COLO829 (cell line): ENCODE measurements around the gene HDX.
"Not testable (repeated sequence)": the region's sequence is repeated elsewhere in the genome, so short reads cannot be mapped to it uniquely, and the experiment has no call there.

Experiments
- DNase-seq: peaks from one replicate; pipeline ENCODE4 v3.0.0; 2012; ENCODE audit warnings: low spot score

The HDX gene, protein sequence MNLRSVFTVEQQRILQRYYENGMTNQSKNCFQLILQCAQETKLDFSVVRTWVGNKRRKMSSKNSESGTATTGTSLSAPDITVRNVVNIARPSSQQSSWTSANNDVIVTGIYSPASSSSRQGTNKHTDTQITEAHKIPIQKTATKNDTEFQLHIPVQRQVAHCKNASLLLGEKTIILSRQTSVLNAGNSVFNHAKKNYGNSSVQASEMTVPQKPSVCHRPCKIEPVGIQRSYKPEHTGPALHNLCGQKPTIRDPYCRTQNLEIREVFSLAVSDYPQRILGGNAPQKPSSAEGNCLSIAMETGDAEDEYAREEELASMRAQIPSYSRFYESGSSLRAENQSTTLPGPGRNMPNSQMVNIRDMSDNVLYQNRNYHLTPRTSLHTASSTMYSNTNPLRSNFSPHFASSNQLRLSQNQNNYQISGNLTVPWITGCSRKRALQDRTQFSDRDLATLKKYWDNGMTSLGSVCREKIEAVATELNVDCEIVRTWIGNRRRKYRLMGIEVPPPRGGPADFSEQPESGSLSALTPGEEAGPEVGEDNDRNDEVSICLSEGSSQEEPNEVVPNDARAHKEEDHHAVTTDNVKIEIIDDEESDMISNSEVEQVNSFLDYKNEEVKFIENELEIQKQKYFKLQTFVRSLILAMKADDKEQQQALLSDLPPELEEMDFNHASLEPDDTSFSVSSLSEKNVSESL

GRCh38 chrX:84501798-84502628 is at the start of gene HDX:
TSS of gene HDX (minus strand) at chrX:84502453. CDS start at chrX:84475397, 27,056 bp downstream.
- DNase-seq: peak; percentile 57

DNA sequence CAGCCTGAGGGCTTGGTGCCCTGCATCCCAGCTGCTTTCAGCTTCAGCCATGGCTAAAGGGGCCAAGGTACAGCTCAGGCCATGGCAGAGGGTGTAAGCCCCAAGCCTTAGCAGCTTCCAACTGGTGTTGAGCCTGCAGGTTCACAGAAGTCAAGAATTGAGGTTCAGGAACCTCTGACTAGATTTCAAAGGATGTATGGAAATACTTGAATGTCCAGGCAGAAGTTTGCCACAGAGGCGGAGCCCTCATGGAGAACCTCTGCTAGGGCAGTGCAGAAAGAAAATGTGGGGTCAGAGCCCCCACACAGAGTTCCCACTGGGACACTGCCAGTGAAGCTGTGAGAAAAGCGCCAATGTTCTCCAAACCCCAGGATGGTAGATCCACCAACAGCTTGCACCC is 39.1 kb upstream of the HDX start:
- DNase-seq: not testable (repeated sequence)

- not testable (repeated sequence) for DNase-seq
These were observed 35.4 kb upstream of the HDX start for GRCh38 chrX:84537627-84538026.

- DNase-seq: no peak
These were observed 13.8 kb downstream of the HDX start for GRCh38 chrX:84488426-84488825.

DNA sequence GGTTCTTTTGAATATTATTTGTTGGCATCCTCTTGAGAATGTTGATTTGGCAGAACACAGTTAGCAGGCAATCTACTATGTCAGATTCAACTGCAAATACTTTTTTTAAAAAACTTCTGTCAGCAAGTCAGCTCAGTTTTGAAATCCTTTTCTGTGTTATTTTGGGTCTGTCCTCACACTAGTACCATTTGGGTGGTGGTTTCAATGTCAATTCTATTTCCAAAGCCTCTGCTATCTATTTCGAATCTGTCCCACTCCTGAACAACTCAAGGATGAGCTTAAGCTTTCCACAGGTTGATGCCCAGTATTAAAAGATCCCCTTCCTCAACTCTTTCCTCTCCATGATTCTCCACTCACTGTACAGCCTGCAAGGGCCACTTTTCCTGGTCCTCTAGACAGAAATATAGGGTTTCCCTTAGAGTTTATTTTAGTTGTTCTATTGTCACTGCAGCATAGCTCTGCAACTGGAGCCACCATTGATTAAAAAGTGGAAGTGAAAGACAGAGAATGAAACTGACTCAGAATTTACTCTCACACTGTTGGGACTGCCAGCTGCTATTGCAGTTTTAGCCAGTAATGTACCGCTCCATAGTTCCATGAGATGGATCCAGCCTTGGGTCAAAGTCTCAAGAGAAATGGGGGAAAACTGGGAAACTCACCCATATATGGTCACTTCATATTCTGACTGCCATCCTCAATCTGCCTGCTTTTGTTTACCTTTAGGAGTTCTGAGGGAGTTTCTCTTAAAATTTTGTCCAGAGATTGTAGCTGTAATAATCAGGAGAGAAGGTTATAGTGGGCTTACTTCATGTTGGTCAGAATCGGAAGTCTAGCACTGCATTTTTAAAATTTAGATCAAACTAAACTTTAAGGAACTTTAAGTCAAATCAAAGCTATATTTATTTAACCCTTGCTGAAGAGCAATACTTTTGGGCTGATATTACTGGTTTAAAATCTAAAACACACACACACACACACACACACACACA is 14.6 kb downstream of the HDX start:
- DNase-seq: no peak

- DNase-seq: no peak
These were observed 23.2 kb downstream of the HDX start for GRCh38 chrX:84479086-84479485.

DNA sequence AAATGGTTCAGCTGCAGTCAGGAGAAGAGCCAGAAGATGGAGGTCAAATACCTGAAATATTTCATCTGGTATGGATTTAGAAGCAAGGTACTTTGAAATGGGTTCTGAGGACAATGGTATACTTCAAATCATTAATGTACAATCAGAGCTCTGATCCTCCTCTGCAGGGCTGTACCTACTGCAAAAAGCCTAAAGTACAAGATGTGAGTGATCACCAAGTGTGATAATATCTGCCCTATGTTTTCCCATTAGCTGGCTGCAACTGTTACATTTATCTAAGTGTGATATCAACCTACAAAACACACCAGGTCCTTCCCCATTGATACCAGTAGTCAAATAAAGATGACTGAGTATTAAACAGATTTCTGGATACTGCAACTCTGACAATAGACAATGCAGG is 25.1 kb downstream of the HDX start:
- DNase-seq: no peak

- DNase-seq: peak; percentile 2
These were observed 26.7 kb downstream of the HDX start for GRCh38 chrX:84475596-84475995.

- no peak for DNase-seq
These were observed 27.2 kb downstream of the HDX start for GRCh38 chrX:84475101-84475500.

GRCh38 chrX:84469226-84469625 is 33.0 kb downstream of the HDX start:
- peak; percentile 58 for DNase-seq

DNA sequence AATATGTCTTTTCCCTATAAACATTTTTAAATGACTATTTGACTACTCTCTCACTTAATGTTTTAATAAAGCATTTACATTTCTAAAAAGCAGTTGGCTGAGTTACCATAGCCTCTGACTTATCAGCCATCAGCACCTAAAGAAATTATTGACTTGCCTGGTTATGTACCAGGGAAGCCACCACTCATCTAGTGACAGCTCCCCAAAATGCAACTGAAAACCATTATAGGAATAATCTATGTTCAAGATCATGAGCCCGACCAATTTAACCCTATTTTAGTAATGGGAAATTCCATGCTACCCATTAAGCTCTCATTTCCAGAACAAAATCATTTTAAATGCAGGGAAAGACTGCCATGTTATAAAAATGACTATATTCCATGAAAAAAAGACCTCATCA is 34.4 kb downstream of the HDX start:
- DNase-seq: no peak

- peak; percentile 12 for DNase-seq
These were observed 48.7 kb downstream of the HDX start for GRCh38 chrX:84453351-84454246.

DNA sequence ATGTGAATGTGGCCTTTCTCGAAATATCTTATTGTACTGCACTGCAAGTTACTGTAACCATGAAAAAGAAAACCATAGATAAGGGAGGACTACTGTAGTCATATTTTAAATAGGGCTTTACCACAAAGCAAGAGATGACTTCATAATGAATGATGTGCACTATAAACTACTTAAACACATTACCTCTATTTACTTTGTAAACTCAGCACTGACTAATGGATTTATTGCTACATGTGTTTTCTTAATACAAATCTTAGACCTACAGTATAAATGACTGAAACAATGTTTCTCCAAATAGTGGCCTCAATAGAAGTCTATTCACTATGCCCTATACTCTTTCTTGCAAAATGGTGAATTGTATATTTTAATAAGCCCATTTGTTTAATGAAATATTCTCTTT is 61.1 kb downstream of the HDX start:
- DNase-seq: no peak

DNA sequence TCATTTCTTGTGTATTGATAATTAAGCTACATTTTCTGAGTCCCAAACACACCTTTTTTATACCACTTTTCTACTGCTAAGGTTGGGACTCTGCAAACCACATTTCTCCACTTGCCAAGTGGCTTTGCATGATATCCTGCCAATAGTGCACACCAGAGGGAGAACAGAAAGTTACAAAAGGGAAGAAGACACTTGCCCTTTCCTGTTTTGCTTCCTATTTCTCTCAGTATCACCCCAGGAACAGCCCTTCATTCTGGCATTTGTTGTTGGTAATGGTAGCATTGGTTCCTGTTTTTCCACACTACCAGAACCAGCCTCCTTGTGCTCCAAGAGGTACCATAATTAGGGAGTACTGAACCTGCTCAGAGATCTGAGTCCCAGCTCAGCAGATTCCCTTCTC is 87.1 kb downstream of the HDX start:
- DNase-seq: no peak

- DNase-seq: no peak
These were observed 138.6 kb downstream of the HDX start for GRCh38 chrX:84363663-84364062.

GRCh38 chrX:84363051-84363450 is 139.2 kb downstream of the HDX start:
- no peak for DNase-seq

- DNase-seq: peak; percentile 2
These were observed 139.9 kb downstream of the HDX start for GRCh38 chrX:84362184-84362838.

GRCh38 chrX:84358271-84358670 is 144.0 kb downstream of the HDX start:
- DNase-seq: no peak

DNA sequence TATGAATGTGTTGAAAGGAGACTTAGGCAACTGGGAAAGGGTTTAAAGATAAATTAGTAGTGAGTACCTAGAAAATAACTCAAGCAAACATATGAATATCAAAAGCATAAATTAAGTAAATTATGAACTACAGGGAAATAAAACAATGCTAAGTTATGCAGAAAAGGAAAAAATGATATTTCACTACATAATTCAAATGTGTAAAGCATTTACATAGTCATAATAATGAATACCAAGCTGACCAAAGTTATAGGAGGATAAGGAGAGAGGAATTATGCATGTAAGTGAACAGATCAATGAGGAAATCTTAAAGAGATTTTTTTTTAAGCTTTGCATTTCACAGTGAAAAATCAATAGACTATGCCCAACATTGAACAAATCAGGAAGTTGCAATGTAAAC is 145.0 kb downstream of the HDX start:
- no peak for DNase-seq

- no peak for DNase-seq
These were observed 161.3 kb downstream of the HDX start for GRCh38 chrX:84340968-84341367.
